NOMO-1 treated with DMSO at 0.1 percent for 48 hours (cell line): ENCODE data around the gene OLAH.

Source experiments
- DNase-seq: peaks from one replicate; lab custom pipeline; 2025; ENCODE audit not compliant: unreplicated experiment; lab: John Stamatoyannopoulos, UW

The OLAH gene

DNA sequence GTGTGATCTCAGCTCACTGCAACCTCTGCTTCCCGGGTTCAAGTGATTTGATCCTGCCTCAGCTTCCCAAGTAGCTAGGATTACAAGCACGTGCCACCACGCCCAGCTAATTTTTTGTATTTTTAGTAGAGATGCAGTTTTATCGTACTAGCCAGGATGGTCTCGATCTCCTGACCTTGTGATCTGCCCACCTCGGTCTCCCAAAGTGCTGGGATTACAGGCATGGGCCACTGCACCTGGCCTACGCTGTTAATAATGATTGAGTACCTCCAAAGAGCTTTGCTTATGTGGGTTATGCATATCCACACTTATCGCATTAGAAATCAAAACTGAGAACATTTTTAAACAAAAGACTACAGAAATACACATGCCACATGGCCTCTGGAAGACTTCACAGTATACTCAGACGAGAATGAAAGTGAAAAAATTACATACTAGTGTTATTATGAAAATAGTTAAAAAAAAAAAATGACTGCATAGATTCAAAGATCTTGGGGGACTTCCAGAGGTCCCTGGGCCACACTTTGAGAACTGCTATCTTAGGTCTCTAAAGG lies 78.8 kb downstream of the OLAH start:
- no peak for DNase-seq
